WERI-Rb-1 (cell line): ENCODE measurements around the gene NIFK.

Experiments
- DNase-seq: peaks from one replicate; pipeline ENCODE4 v3.0.0-alpha.2; 2020
- H3K27ac ChIP-seq: fragments of 250-450 bp; sonication (Bioruptor Pico); 2 replicates; pipeline ENCODE4 v1.5.1; 2020; ENCODE audit warnings: mild to moderate bottlenecking, moderate library complexity
- H3K27me3 ChIP-seq: fragments of 250-450 bp; sonication (Bioruptor Pico); 2 replicates; pipeline ENCODE4 v1.5.1; 2021; ENCODE audit warnings: mild to moderate bottlenecking, low read depth, moderate library complexity; ENCODE audit not compliant: insufficient read depth, severe bottlenecking
- H3K36me3 ChIP-seq: fragments of 250-450 bp; sonication (Bioruptor Pico); 2 replicates; pipeline ENCODE4 v1.5.1; 2020; ENCODE audit warnings: mild to moderate bottlenecking, moderate library complexity
- H3K4me3 ChIP-seq: 2 replicates; pipeline ENCODE4 v1.5.1; 2011; ENCODE audit warnings: low read depth, mild to moderate bottlenecking, control low read depth, low read length
- H3K9me3 ChIP-seq: fragments of 250-450 bp; sonication (Bioruptor Pico); 2 replicates; pipeline ENCODE4 v1.5.1; 2021; ENCODE audit warnings: mild to moderate bottlenecking, moderate library complexity; ENCODE audit not compliant: severe bottlenecking
- CTCF ChIP-seq: IDR thresholded peaks from 2 replicates; pipeline ENCODE4 v1.5.1; 2011; ENCODE audit warnings: low read depth, mild to moderate bottlenecking, control low read depth, inconsistent platforms, low read length

The NIFK gene

GRCh38 chr2:121727950-121728349 is 8.7 kb downstream of the NIFK start:
- no peak overlapping the region for H3K4me3 ChIP-seq
- no peak overlapping the region for H3K27ac ChIP-seq
- H3K36me3 ChIP-seq, result peaks cover 62% of the 10 kb centered on the region
- no peaks in the 10 kb centered on the region for H3K27me3 ChIP-seq
- no peaks in the 10 kb centered on the region for H3K9me3 ChIP-seq
- no peak for DNase-seq
- TF ChIP-seq CTCF, result no peak

GRCh38 chr2:121727332-121727731 is 9.3 kb downstream of the NIFK start:
- H3K36me3 ChIP-seq, result peaks cover 56% of the 10 kb centered on the region
- H3K27ac ChIP-seq, result no peak overlapping the region
- no peaks in the 10 kb centered on the region for H3K27me3 ChIP-seq
- no peak for DNase-seq
- no peak for TF ChIP-seq CTCF
- H3K9me3 ChIP-seq, result no peaks in the 10 kb centered on the region
- no peak overlapping the region for H3K4me3 ChIP-seq

GRCh38 chr2:121723316-121723715 is 13.4 kb downstream of the NIFK start:
- no peak for DNase-seq
- Histone ChIP-seq H3K27me3 (no peaks in the 10 kb centered on the region), H3K9me3 (no peaks in the 10 kb centered on the region), H3K4me3 (no peak overlapping the region), H3K27ac (no peak overlapping the region), H3K36me3 (peaks cover 20% of the 10 kb centered on the region)
- TF ChIP-seq CTCF, result no peak

- no peaks in the 10 kb centered on the region for H3K9me3 ChIP-seq
- TF ChIP-seq CTCF, result no peak
- no peak overlapping the region for H3K4me3 ChIP-seq
- no peak for DNase-seq
- no peaks in the 10 kb centered on the region for H3K27me3 ChIP-seq
- H3K27ac ChIP-seq, result no peak overlapping the region
- peaks cover 12% of the 10 kb centered on the region for H3K36me3 ChIP-seq
Measured at GRCh38 chr2:121722479-121722878, 14.2 kb downstream of the NIFK start.

- no peak for DNase-seq
- no peak overlapping the region for H3K27ac ChIP-seq
- TF ChIP-seq CTCF, result no peak
- no peaks in the 10 kb centered on the region for H3K27me3 ChIP-seq
- no peaks in the 10 kb centered on the region for H3K9me3 ChIP-seq
- peaks cover 7% of the 10 kb centered on the region for H3K36me3 ChIP-seq
- H3K4me3 ChIP-seq, result no peak overlapping the region
Measured at GRCh38 chr2:121721926-121722325, 14.7 kb downstream of the NIFK start.

- DNase-seq, result no peak
- Histone ChIP-seq H3K36me3 (no peaks in the 10 kb centered on the region), H3K27me3 (no peaks in the 10 kb centered on the region), H3K9me3 (no peaks in the 10 kb centered on the region), H3K27ac (no peak overlapping the region), H3K4me3 (no peak overlapping the region)
- no peak for TF ChIP-seq CTCF
Measured at GRCh38 chr2:121717529-121717928, 19.1 kb downstream of the NIFK start.
